Measurements from ENCODE around the gene STMN3.

STMN3 gene

DNA sequence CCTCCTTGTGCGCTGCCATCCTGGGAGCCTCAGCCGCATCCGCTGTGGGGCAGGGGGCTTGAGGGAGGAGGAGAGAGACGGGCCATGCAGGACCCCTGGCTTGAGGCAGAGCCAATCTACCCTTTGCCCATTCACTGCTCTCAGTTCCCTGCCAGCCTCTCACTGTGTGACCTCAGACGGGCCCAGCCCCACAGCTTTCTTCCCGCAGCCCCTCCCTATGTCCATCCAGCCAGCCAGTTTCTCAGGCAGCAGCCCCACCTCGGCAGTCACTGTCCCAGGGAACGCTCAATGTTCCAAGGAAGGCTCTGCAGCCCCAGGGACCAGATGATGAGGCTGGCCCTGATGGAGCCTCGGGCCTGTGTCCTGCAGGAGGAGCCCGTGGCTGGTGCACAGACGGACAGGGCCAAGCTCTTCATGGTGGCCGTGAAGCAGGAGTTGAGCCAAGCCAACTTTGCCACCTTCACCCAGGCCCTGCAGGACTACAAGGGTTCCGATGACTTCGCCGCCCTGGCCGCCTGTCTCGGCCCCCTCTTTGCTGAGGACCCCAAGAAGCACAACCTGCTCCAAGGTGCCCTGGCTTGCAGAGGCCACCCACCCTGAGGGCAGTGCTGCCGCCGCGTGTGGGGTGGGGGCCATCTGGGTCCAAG lies 39.3 kb upstream of the STMN3 start:
- DNase-seq (ENCODE audit: low read depth in 2 of 2, low spot score in 1 of 2): no peak

DNA sequence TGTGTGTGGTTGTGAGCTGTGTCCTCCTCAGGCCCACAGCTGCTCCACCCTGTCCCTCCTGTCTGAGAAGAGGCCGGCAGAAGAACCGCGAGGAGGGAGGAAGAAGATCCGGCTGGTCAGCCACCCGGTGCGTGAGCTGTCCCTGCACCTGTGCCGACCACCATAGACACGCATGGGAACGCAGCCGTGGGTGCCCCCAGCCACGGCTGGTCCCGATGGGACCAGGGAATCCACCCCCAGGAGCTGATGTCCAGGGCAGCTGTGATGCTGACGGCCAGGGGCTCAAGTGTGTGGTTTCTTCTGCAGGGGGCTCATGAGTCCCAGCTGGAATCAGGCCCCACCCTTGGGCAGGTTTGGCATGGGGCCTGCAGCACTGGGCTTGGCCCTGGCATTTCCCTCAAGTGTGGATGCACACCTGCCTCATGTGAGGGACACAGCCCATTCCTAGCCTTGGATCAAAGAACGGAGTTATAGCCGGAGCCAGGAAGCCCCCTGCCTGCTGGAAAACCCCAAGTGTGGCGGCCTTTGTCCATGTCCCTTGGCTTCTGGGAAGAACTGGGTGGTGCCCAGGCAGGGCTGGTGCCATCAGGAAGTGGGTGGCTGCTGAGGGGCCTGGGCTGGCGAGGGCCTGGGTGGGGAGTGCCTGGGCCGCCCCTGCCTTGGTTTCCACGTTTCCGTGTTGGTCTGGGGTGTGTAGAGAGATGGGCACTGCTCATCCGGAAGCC lies 38.6 kb upstream of the STMN3 start:
- no peak for DNase-seq (ENCODE audit: low read depth in 2 of 2, low spot score in 1 of 2)

DNA sequence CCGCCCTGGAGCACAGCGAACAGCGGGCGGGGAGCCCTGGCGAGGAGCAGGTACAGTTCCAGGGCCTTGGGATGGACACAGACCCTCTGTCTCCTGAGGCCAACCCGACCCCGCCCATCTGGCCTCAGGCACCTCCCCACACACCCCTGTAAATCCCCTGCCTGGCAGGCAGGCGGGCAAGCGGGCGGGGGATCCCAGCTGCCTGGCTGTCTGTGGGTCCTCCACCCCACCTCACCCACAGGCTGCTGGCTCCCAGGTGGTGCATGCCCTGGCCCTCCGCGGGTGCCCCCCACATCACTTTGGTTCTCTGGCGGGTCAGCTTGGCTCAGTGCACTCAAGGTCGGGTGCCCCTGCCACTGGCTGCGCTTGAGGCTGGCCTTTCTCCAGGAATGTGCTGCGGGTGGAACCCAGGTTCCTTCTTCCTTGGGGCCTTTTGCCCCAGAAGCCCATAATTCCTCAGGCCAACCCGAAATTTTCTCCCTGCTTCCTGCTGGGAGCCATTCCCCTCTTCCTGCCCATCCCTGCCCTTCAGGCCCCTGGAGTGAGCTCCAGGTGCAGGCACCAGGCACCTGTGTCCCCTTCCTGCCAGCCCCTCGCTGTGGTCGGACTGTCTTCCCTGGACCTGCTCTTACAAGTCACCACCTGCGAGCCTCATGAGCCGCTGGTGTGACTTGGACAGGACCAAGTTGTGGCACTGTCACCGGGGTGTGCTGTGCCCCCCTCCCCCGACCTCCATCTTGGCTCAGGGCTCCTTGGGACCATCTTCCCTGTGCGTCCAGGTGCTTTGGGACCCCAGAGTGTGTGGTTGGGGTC lies 37.9 kb upstream of the STMN3 start:
- no peak for DNase-seq (ENCODE audit: low read depth in 2 of 2, low spot score in 1 of 2)

DNA sequence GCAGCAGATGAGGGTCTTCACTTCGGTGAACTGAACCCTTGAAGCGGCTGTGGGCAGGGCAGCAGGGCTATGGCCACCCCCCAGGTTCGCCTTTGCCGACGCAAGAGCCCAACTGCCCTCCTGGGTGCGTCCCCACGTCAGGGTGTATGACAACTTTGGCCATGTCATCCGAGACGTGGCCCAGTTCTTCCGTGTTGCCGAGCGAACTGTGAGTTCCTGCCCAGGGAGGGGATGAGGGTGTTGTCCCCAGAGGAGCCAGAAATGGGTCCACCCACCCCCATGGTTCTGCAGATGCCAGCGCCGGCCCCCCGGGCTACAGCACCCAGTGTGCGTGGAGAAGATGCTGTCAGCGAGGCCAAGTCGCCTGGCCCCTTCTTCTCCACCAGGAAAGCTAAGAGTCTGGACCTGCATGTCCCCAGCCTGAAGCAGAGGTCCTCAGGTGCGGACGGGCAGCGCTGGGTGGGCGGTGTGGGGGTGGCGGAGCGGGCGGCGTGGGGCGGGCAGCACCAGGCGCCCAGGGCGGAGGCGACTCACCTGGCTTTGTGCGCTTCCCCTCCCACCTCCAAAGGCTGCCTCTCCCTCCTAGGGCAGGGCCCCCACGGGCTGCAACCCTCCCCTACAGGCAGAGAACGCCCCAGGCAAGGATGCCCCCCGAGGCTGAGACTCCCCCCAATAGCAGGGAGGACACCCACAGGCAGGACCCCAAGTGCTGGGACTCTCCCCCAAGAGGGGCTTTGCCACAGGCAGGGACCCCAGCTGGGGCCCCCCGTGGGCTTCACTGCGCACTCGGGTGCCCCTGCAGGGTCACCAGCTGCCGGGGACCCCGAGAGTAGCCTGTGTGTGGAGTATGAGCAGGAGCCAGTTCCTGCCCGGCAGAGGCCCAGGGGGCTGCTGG lies 37.0 kb upstream of the STMN3 start:
- no peak for DNase-seq (ENCODE audit: low read depth in 2 of 2, low spot score in 1 of 2)

DNA sequence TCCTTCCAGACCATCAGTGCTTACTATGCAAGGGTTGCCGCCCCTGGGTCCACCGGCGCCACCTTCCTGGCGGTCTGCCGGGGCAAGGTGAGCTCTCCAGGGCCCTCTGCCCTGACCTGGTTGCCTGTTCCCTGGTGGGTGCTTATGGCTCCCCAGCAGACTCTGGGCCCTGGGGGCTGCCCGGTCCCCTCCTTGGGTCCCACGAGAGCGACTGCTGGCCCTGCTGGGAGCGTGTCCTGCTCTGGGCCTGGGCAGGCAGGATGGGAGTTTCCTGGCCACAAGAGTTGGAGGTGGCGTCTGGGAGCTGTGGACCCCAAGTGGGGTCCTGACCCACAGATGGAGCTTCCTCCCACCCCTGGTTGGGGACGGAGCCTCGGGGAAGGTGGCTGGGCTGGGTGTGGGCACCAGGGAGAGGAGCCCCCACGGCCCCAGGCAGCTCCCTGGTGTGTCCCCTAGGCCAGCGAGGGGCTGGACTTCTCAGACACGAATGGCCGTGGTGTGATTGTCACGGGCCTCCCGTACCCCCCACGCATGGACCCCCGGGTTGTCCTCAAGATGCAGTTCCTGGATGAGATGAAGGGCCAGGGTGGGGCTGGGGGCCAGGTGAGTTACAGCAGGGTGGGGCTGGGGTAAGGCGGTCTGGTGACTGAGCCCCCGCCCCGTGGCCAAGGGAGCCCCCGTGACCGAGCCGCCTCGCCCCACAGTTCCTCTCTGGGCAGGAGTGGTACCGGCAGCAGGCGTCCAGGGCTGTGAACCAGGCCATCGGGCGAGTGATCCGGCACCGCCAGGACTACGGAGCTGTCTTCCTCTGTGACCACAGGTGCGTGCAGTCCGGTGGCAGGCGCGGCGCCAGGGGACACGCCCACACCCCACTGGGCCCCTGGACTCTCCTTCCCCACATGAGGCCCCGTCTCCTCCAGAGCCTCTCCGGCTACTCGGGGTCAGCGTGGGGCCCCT lies 36.1 kb upstream of the STMN3 start:
- no peak for DNase-seq (ENCODE audit: low read depth in 2 of 2, low spot score in 1 of 2)

DNA sequence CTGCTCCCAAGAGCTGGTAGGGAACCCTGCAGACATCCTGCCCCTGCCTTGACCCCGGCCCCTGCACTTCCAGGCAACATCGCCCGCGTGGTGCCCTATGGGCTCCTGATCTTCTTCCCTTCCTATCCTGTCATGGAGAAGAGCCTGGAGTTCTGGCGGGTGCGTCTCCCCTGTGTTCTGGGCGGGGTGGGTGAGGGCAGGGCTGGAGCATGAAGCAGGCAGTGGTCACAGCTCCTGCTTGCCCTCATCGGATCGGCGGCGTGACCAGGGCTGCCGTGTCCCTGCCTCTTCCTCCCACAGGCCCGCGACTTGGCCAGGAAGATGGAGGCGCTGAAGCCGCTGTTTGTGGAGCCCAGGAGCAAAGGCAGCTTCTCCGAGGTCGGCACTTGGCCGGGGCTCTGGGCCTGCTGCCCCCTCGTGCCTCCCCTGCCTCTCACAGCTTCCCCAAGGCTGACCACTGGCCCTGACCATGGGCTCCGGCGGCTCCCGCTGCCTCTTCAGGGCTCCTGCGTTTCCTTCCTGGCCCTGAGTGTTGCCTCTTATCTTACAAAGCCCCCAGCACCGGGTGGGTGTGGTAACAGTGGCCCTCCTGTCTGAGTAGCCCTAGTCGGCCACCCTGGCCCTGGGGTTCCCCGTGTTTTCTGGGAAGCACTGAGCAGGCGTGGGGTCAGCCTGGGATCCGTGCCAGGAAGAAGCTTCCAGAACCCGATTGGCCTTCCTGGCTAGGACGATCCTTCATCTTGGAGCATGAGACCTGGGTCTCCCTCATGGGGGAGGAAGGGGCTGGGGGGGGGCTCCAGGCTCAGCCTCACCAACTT lies 35.2 kb upstream of the STMN3 start:
- no peak for DNase-seq (ENCODE audit: low read depth in 2 of 2, low spot score in 1 of 2)

DNA sequence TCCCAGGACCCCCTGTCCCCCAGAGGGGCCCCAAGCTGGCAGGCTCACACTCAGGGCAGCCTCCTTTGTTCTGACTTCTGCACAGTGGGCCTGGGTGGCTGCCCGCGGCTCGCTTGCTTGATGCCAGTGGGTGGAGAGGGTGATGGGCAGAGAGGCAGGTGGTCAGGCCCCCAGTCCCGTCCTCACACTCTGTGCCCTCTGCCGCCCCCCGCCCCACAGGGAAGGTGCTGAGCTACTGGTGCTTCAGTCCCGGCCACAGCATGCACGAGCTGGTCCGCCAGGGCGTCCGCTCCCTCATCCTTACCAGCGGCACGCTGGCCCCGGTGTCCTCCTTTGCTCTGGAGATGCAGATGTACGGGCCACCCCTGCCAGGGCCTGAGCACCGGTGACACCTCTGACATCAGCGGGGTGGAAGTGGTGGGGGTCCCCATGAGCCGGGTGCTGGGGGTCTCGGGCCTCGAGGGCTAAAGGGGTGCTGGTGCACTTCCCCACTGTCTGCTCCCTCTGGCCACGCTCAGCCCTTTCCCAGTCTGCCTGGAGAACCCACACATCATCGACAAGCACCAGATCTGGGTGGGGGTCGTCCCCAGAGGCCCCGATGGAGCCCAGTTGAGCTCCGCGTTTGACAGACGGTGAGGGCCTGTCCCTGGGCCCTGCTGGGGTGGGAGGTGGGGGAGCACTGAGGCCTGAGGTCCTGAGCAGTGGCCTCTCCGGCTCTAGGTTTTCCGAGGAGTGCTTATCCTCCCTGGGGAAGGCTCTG lies 34.4 kb upstream of the STMN3 start:
- no peak for DNase-seq (ENCODE audit: low read depth in 2 of 2, low spot score in 1 of 2)

DNA sequence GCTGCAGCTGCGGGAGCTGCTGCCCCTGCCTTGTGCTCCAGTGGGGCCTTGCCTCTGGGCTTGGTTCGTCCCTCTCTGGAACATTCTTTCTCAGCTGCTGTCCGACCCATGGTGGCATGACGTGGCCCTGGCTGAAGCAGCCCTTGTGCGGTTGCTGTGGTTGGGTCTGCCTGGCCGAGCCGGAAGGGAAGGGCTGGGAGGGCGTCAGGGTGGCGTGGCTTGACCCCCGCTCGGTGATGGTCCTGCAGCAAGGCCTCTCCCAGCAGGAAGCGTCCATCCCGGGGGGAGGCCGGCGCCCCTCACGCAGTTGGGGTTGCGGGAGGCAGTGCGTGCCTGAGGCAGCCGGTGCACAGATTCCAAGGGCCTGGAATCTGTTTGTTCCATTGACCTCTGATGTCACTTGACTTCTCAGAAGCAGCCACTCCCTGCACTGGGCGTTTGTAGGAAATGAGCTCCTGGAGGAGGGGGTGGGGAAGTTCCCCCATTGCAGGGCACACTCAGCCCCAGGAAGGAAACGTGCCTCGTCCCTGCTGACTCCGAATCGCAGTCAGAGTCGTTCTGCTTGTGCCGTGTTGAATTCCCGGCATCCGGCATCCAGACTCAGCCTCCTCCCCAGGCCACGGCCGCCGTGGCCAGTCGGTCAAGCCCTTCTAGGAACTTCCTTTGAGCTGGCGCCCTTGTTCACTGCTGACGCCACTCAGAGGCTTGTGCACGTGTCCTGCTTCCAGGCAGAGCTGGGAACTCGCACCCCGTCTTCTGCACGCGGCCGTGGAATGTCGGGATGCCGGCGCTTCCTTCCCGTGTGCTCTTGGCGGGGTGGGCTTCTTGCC lies 33.5 kb upstream of the STMN3 start:
- no peak for DNase-seq (ENCODE audit: low read depth in 2 of 2, low spot score in 1 of 2)

DNA sequence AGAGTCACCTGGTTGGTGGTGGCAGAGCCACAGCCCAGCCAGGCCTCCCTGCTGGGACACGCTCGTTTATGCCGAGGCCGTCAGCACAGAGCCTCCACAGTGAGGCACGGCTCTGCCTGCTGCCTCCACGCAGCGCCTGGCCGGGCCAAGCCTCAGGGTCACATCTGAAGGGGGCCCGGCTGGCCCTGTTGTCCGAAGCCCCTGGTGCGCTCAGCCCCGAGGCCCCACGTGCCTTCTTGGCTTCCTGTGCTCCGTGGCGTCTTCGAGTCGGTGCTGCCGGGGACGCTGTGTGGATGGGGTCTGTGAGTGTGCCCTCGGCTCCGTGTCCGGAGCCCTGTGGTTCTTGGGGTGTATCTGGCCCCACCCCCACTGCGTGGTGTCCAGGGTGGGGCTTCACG lies 32.9 kb upstream of the STMN3 start:
- DNase-seq (ENCODE audit: low read depth in 2 of 2, low spot score in 1 of 2): no peak

DNA sequence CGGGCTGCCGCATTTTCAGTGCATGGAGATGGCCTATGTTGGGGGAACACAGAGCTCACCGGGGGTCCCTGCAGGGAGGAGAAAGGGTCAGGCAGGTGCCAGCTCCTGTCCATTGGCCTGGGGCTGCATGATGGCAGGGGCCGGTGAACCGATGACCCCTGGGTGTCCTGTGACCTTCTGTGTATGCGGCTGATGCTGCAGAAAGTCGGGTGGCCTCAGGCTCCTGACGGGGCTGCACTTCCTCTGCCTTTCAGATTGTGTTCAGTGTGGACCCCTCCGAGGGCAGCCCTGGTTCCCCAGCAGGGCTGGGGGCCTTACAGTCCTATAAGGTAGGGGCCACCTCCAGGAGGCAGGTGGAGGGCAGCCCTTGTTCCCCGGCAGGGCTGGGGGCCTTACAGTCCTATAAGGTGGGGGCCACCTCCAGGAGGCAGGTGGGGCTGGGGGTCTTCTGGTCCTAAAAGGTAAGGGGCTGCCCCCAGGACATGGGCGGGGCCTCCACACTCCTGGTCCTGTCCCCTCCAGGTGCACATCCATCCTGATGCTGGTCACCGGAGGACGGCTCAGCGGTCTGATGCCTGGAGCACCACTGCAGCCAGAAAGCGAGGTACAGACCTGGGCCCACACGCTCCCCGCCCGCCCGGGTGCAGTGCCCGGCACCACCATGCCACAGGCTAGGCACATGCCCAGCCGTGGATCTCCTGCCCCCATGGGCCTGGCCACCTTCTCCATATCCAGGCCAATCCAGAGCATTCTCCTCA lies 32.2 kb upstream of the STMN3 start:
- DNase-seq (ENCODE audit: low read depth in 2 of 2, low spot score in 1 of 2): no peak

DNA sequence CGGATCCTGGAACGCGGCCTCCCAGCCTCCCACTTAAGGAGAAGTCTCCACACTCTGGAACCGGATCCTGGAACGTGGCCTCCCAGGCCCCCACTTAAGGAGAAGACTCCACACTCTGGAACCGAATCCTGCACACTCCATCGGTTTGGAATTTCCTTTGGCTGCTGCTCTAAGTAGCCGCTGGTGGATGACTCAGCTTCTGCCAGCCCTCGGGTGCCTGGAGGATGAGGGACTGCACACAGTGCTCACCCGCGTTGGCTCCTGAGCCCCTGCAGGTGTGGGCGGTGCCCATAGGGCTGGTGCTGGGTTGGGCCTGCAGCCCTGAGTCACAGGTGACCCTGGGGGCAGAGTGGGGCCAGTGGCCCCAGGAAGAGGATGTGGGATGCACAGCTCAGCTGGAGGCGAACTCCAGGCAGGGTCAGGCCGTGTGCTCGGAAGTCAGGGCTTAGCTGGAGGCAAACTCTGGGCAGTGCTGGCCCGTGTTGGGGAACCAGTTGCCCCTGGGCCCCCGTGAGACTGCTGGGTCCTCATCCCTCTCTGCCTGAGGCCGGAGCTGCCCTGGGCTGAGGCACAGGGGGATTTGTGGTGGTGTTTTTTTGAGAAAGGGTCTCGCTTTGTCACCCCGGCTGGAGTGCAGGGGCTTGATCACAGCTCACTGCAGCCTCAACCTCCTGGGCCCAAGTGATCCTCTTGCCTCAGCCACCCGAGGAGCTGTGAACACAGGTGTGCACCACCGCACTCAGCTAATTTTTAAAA lies 29.3 kb upstream of the STMN3 start:
- DNase-seq (ENCODE audit: low read depth in 2 of 2, low spot score in 1 of 2): no peak

DNA sequence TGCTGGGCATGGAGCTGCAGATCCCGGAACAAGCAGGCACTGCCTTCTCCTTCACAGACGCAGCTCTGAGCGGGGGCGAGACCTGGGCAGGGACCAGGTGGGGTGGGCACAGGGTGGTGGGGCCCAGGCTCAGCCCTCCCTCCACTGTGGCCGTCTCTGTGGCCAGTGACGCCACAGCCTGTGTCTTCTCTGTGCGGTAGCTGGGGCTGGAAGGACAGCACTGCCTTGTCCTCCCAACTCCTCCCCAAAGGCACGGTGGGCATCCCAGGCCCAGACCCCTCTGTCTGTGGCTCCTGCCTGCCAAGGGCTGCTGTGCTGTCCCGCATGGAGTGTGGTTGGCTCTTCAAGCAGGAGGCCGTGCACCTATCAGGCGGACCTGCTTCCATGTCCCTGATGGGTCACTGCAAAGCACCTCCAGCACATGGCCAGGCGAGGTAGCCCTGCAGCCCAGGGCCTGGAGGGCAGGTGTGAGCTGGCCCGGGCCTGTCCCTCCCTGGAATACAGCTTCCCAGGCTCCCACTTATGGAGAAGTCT lies 28.5 kb upstream of the STMN3 start:
- no peak for DNase-seq (ENCODE audit: low read depth in 2 of 2, low spot score in 1 of 2)

DNA sequence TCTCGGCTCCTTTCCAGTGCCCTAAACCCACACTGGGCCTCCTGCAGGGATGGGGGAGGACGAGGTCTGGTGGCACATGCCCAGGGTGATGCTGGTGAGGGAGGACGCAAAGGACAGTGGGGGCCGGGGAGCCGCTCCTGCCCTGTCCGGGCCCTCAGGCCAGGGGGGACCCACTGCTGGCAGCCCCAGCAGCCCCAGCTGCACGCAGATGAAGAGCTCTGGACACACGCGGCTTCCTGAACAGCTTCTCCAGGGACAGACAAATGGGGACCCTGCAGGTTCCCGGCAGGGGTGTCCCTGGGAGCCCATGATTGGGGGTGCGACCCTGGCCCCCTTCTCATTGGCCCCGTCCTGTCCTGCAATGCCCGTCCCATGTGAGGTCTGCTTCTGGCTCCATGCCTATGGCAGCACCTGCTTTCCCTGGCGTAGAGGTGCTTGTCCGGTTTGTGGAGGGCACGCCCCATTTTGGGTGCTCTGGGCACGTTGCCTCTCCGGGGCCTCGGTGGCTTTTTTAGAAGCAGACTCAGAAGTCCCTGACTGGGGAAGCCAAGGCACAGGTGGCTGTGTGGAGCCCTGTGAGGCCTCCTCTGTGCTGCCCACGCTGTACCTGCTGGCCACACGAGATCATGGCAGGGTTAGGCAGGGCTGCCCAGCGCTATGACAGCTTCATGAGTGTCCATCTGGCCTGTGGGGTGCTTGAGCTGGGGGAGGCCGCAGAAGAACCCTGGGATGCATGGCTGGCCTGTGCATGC lies 27.8 kb upstream of the STMN3 start:
- no peak for DNase-seq (ENCODE audit: low read depth in 2 of 2, low spot score in 1 of 2)

DNA sequence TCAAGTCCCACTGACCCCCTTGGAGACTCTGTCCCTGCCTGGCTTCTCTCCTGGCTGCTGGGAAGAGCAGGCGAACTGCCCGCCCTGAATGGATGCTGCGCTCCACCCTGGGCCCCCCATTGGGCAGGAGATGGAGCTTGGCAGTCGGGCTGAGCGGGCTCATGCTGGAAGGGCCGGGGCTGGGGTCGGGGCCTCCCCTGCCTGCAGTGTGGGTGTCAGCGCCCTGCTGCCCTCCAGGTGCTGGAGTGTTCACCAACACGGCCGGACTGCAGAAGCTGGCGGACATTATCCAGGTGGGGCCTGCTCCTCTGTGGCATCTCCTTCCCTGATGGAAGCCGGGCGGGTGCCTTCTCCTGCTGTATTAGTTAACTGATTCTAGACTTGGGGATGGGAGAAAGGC lies 27.2 kb upstream of the STMN3 start:
- no peak for DNase-seq (ENCODE audit: low read depth in 2 of 2, low spot score in 1 of 2)

DNA sequence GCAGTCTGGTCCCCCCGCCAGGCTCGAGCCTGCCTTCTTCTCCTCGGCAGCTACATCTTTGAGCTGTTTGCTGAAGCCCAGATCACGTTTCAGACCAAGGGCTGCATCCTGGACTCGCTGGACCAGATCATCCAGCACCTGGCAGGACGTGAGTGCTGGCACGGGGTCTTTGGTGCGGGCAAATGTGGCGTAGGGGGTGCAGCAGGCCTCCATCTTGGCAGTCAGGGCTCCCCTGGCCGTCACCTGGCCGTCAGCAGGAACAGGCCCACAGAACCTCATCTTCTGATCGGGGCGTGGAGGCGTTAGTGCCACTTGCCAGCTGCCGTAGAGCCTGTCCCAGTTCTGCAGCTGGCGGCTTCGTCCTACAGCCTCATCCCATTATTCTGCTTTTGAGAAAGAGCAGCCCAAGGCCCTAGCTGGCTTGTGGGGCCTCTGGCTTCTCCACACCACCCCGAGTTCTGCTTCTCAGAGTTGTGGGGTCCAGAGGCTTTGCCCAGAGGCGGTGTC lies 26.6 kb upstream of the STMN3 start:
- no peak for DNase-seq (ENCODE audit: low read depth in 2 of 2, low spot score in 1 of 2)

Data from stimulated activated CD8-positive, alpha-beta memory T cell treated with anti-CD3 and anti-CD28 coated beads, Interleukin-4, amount 100 ng/mL, for 1 hour (primary cell).